AG04450 (cell line): Measurements from ENCODE around the gene FGG. TPM values are rescaled to one million over a fixed set of nuclear protein-coding genes. Genes with fewer than 3 reads are reported as not detected.

Experiments
- CTCF ChIA-PET: fragments of 300-600, 350-600 bp; formaldehyde crosslinking; extraction: SDS; loops from one replicate; lab custom pipeline; 2022; ENCODE audit warnings: antibody characterized with exemption, inconsistent platforms; lab: Charles Lee
- POLR2A ChIA-PET: fragments of 350-600 bp; formaldehyde crosslinking; extraction: SDS; loops from one replicate; lab custom pipeline; 2021; ENCODE audit warnings: antibody characterized with exemption, inconsistent platforms; lab: Yijun Ruan, JAX
- DNase-seq: peaks from one replicate; pipeline ENCODE4 v3.0.0-alpha.2; 2011; ENCODE audit warnings: low read depth, low spot score
- H3K27ac ChIP-seq: one replicate; pipeline ENCODE4 v1.5.1; 2012; ENCODE audit warnings: low read depth, low read length, control low read depth
- H3K27me3 ChIP-seq: one replicate; pipeline ENCODE4 v1.6.0; 2012; ENCODE audit warnings: low read length; ENCODE audit not compliant: control insufficient read depth, insufficient read depth
- H3K4me3 ChIP-seq: 2 replicates; pipeline ENCODE4 v1.5.1; 2011; ENCODE audit warnings: mild to moderate bottlenecking, low read depth, low read length, control low read depth
- H3K9me3 ChIP-seq: 2 replicates; pipeline ENCODE4 v1.5.1; 2012; ENCODE audit warnings: low read length; ENCODE audit not compliant: control insufficient read depth, insufficient read depth
- polyA minus RNA-seq: library from RNA; depleted of rRNA, polyadenylated mRNA; stranded (reverse); fragments of >200 nt; gene quantifications from 2 replicates; pipeline ENCODE4 v1.2.3, GENCODE V29; 2011; rRNA and poly(A)+ RNA removed
- polyA plus RNA-seq: library from polyadenylated mRNA; depleted of rRNA; stranded (reverse); fragments of >200 nt; gene quantifications from 2 replicates; pipeline ENCODE4 v1.2.3, GENCODE V29; 2011; rRNA removed
- TF ChIP-seq, protein P1 (sequence below): IDR thresholded peaks from 2 replicates; pipeline ENCODE4 v1.5.1; 2011; ENCODE audit warnings: low read depth, low read length, control low read depth, inconsistent platforms

The FGG gene
- polyA plus RNA-seq, result 0.07 TPM in 1 of 2 replicates, not detected in the other
- polyA minus RNA-seq, result not detected in 2 replicates

DNA sequence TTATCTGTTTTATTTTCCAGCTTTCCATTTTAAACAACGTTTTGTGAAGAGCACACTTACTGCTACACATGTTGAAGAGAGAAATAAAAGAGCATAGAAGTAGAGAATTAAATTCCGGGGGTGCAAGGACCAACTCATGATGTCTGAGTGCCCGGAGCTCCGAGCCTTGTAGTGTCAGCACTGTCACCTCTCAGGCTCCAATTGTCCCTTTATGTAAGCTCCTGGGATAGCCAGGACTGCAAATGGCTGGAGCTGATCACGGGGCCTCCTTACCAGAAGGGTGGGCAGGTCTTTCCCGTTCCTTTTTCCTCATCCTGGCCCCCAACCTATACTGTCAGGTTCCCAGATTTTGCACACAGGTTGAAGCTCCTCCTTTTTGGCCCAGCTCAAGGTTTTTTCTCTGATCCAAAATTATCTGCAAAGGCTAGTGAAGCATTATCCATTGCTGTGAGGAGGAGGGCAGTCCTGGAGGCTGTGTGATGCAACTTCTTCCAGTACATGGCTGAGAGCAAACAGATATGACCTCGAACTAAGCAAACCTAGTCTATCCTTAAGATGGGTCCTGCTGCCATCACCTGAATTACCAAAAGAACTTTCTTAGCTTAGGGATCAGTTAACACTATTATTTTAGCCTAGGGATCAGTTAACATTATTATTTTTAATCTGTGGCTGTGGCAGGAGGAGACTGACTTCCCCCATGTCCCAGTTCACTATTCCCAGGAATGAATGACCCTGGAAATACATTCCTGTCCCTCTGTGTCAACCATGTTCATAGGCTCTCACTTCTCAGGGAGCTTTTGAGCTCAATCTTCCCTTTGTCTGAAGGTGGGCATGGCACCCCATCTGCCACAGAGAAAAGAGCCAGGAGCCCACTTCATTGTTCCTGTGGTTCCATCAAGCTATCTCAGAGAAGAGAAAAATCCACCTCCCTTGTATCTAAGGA lies at the start of gene FGG:
FGG (minus strand) TSS at position 185 of the 943 bp plus-strand sequence; CDS start at position 138, 47 bp downstream.
- POLR2A ChIA-PET, result no interaction called here
- DNase-seq, result no peak

DNA sequence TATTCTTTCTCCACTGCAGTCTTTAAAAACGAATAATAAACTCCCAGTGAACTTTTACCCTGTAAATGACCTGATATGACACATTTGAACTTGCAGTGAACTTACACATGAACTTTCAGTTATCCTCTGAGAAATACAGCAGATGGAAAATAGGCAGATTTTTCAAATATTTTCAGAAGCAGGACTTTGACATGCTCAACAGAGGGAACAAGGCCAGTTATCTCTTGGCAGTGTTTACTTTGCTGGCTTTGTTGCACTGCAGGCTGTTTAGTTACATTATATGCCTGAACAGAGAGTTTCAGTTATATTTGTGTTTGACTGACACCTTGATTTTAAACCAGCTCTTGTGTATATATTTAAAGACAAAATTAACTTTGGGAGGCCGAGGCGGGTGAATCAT lies 47.6 kb upstream of the FGG start:
- POLR2A ChIA-PET, result no interaction called here
- CTCF ChIA-PET, result interaction anchor here (2.3 kb wide), 1 partner anchor 41 kb away, joined by 6 read pairs; no protein-coding TSS in a partner anchor
- TF ChIP-seq, protein P1, sequence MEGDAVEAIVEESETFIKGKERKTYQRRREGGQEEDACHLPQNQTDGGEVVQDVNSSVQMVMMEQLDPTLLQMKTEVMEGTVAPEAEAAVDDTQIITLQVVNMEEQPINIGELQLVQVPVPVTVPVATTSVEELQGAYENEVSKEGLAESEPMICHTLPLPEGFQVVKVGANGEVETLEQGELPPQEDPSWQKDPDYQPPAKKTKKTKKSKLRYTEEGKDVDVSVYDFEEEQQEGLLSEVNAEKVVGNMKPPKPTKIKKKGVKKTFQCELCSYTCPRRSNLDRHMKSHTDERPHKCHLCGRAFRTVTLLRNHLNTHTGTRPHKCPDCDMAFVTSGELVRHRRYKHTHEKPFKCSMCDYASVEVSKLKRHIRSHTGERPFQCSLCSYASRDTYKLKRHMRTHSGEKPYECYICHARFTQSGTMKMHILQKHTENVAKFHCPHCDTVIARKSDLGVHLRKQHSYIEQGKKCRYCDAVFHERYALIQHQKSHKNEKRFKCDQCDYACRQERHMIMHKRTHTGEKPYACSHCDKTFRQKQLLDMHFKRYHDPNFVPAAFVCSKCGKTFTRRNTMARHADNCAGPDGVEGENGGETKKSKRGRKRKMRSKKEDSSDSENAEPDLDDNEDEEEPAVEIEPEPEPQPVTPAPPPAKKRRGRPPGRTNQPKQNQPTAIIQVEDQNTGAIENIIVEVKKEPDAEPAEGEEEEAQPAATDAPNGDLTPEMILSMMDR, result no peak
- no peak overlapping the region for H3K4me3 ChIP-seq
- H3K9me3 ChIP-seq, result no peaks in the 10 kb centered on the region
- no peak overlapping the region for H3K27ac ChIP-seq
- H3K27me3 ChIP-seq, result no peaks in the 10 kb centered on the region
- DNase-seq, result no peak

More for the DNA sequence above, at the start of gene FGG:
- Histone ChIP-seq H3K27ac (no peak within 1 kb of the TSS), H3K9me3 (no peaks in the 10 kb centered on the region), H3K4me3 (no peak within 1 kb of the TSS), H3K27me3 (no peaks in the 10 kb centered on the region)
- CTCF ChIA-PET, result interaction anchor here (0.9 to 2.1 kb wide), 3 partner anchors 53 to 62 kb away, joined by 3 to 11 read pairs (median 3); partner anchors contain the start of gene PLRG1
- TF ChIP-seq, protein P1, result no peak

DNA sequence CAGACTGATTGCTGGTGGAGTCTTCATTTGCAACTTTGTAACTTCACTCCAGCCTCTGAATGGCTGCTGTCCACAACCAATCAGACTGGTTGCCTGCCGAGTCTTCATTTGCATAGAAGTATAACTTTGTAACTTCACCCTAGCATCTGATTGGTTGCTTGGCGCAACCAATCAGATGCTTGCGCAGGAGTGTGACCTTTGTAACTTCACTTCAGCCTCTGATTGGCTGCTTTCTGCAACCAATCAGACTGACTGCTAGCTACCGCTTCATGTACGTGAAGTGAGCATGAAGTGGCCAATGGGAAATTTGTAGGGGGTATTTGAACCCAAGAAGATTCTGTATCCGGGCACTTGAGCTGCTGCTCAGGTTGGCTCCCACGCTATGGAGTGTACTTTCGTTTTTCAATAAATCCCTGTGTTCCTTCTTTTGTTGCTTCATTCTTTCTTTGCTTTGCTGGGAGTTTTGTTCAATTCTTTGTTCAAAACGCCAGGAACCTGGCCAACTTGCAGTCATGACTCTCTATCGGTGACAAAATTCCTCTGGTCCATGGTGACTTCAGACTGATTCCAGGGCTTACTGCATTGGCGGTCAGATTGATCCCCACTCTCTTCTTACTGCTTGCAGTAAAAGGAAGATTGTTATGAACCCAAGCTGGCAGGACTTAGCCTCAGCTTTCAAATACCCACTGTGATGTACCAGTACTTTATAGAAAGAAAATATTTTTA lies 46.4 kb upstream of the FGG start:
- CTCF ChIA-PET, result interaction anchor here (1.3 kb wide), 1 partner anchor 40 kb away, joined by 3 read pairs; no protein-coding TSS in a partner anchor
- DNase-seq, result no peak
- Histone ChIP-seq H3K27me3 (no peaks in the 10 kb centered on the region), H3K27ac (no peak overlapping the region), H3K9me3 (no peaks in the 10 kb centered on the region), H3K4me3 (peak overlapping the region; percentile 12)
- TF ChIP-seq, protein P1, result no peak
- POLR2A ChIA-PET, result no interaction called here

DNA sequence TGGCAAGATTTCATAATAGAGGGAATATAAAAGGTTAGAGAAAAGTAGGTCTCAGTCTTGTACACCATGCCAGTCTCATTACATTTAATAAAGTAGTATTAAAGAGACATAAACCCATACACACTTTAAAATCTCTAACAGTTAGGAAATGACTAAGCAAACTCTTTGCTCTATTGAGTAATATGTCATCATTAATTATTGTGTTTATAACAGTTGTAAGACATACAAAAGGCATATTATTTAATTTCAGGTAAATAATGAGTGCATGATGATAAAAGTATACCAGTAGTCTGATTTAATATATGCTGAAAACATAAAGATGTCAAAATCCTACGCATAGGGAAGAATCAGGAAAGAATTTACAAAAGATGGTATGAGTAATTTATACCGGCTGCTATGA lies 31.0 kb upstream of the FGG start:
- ChIA-PET CTCF (no interaction called here), POLR2A (no interaction called here)
- DNase-seq, result no peak
- Histone ChIP-seq H3K27ac (no peak overlapping the region), H3K9me3 (no peaks in the 10 kb centered on the region), H3K27me3 (no peaks in the 10 kb centered on the region), H3K4me3 (no peak overlapping the region)
- TF ChIP-seq, protein P1, result no peak
